HL-60 (cell line): ENCODE results near the gene WDFY4.

Source experiments
- CTCF ChIP-seq: IDR thresholded peaks from one replicate; pipeline ENCODE4 v1.5.1; 2011; ENCODE audit warnings: low read length, control low read depth, inconsistent platforms; ENCODE audit not compliant: insufficient read depth
- POLR2AphosphoS5 ChIP-seq: IDR thresholded peaks from 2 replicates; pipeline ENCODE4 v1.6.1; 2012; ENCODE audit warnings: low read depth

- no peak for TF ChIP-seq CTCF
- TF ChIP-seq POLR2AphosphoS5: no peak
These were observed 1.2 kb upstream of the WDFY4 start for GRCh38 chr10:48683424-48683823.
